ENCODE data around the gene BTK. TPM values are rescaled to one million over a fixed set of nuclear protein-coding genes. Genes with fewer than 3 reads are reported as not detected.
A peak's percentile ranks its signal among the peaks of the same experiment; 100 is the strongest.

BTK gene
- total RNA-seq = 4.1 TPM
- long read RNA-seq, partial matches to known transcripts = 2 of 2 reads
- long read RNA-seq, other reads (novel, unspliced or antisense) = 0 of 2 reads

GRCh38 chrX:101385795-101386541 is at the start of gene BTK:
TSS of gene BTK (minus strand) at chrX:101386191. CDS start at chrX:101375284, 10,907 bp downstream.
- intact Hi-C loops (cut with micrococcal nuclease) = no loop called here
- DNase-seq (no peak), ATAC-seq (peak; percentile 45)

DNA sequence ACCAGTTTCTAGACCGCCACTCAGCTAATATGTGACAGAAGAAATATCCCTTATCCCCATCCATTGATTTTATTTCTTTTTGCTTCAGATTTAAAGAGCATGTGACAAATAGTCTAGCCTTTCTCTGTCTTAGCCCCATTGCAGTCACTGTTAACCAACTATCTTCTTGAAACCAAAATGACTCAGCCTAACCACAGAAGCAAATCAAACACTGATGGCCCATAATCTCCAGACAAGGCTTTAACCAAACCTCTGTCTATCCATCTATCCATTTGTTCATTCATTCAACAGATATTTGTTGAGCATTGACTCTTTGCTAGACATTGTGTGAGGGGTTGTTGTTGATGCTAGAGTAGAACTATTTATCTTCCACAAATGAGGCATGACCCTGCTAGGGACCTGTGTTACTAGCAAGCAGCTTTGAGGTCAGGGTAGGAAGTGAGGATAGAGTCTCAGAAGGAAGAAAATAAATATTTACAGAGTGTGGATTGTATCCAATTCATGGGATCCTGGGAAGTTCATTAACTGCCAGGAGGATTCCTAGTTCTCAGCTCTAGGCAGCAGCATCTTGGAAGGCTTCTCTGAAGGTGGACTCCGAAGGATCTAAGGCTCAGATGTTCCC is 44.6 kb upstream of the BTK start:
- intact Hi-C loops (cut with micrococcal nuclease) = no loop called here
- no peak for DNase-seq
- no peak for ATAC-seq

GRCh38 chrX:101429934-101430333 is 43.9 kb upstream of the BTK start:
- ATAC-seq = no peak
- DNase-seq = no peak
- intact Hi-C loops (cut with micrococcal nuclease) = no loop called here

- intact Hi-C loops (cut with micrococcal nuclease) = no loop called here
- DNase-seq = no peak
- ATAC-seq = no peak
Observed at GRCh38 chrX:101427954-101428353, 42.0 kb upstream of the BTK start.

DNA sequence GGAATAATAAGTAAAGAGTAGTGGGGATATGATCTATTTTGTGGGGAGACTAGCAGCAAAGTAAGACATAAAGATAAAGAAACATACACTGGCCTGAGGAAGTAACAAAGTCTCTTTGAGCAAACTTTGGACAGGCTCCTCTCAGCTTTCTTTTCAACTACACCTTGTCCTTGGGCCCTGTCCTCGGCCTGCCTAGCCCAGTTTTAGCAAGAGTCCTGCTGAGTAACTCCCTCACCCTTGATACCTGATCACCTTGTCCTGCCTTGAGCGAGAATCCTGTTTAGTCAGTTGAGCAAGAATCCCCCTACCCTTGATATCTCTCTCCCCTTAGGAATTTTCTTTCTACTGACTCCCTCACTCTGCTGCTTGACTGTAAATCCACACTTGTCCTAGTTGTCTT is 33.5 kb upstream of the BTK start:
- no peak for DNase-seq
- intact Hi-C loops (cut with micrococcal nuclease) = no loop called here
- no peak for ATAC-seq

DNA sequence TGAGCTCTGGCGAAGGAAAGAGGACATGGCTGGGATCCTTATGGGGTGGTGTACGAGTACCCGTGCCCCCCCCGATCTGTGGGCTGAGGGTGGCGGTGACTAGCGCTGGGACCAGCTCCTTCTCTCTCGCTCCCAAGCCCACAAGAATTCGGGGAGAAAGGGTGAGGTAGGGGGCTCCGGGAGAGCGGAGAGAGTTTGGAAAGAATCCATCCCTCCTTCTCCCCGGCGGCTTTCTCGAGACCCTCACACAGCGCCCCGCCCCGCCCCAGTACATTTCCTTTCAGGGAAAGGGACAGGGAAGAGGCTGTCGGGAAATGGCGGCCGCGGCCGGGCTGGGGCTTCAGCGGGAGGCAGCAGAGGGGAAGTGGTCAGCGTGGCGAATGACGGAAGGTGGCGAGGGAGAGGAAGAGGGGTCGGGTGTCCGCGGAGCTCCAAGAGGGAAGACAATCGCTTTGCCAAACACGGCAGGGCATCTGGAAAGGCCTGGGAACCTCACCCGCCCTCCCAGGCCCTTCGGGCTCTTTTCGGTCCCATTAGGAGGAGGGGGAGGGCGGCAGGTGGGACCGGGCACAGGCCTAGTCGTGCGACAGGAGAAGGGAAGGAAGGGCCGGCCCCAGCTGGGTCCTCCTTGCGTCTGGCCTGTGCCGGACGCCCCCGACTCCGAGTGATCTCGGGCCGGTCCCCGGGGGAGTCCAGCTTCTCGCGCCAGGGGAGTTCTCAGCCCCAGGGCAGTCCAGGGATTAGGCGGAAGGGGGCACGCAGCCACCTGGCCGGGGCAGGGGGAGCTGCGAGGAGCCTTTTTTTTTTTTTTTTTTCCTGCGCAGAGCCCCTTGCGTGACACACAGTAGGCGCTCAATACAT is 32.2 kb upstream of the BTK start:
- DNase-seq = peak; percentile 83
- ATAC-seq = peak; percentile 92
- intact Hi-C loops (cut with micrococcal nuclease) = no loop called here

DNA sequence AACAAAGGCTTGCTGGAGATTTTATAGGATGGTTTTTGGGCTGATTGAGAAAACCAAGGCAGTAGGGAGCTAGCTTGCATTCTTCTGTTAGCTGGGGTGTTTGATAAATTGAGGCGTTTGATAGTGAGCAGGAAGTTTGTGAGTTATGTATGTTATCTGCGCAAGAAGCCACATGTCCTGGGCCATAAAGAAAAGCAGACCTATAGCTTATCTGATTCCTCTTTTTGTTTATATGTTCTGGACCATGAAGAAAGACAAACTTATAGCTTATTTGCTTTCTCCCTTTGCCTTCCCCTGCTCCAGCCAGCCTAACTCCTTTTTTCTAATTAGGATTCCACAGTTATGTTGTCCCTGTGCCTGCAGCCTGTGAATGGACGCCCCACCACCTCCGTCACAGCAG is 31.2 kb upstream of the BTK start:
- DNase-seq (no peak), ATAC-seq (no peak)
- intact Hi-C loops (cut with micrococcal nuclease) = no loop called here

DNA sequence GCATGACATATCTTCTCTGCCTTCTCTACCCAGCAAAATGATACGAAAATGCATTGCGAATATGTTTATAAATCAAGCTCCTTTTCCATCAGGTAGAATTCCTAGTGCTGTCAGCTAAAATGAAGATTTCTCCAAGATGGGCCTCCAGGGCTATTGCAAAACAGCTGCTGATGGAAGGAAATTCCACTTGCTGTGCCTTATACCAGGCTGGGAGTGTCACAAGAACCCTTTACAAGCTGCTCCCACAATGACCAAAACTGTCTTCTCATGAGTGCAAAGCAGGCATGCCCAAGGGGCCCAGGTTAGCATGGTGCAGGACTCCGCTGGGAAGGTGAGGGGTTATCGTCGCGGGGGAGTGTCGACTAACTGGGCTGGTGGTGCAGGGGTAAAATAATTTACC is 30.7 kb upstream of the BTK start:
- intact Hi-C loops (cut with micrococcal nuclease) = no loop called here
- DNase-seq = no peak
- ATAC-seq = no peak

- ATAC-seq (peak; percentile 47), DNase-seq (no peak)
- intact Hi-C loops (cut with micrococcal nuclease) = no loop called here
Observed at GRCh38 chrX:101415180-101416145, 29.5 kb upstream of the BTK start.

DNA sequence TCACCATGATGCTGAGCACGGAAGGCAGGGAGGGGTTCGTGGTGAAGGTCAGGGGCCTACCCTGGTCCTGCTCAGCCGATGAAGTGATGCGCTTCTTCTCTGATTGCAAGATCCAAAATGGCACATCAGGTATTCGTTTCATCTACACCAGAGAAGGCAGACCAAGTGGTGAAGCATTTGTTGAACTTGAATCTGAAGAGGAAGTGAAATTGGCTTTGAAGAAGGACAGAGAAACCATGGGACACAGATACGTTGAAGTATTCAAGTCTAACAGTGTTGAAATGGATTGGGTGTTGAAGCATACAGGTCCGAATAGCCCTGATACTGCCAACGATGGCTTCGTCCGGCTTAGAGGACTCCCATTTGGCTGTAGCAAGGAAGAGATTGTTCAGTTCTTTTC is 26.0 kb upstream of the BTK start:
- intact Hi-C loops (cut with micrococcal nuclease) = loop anchor here (5.0 kb wide), 1 partner anchor 385 kb away; no protein-coding TSS in a partner anchor
- no peak for ATAC-seq
- DNase-seq = no peak

GRCh38 chrX:101410461-101410860 is 24.5 kb upstream of the BTK start:
- ATAC-seq (no peak), DNase-seq (no peak)
- intact Hi-C loops (cut with micrococcal nuclease) = loop anchor here (5.0 kb wide), 1 partner anchor 387 kb away; no protein-coding TSS in a partner anchor

DNA sequence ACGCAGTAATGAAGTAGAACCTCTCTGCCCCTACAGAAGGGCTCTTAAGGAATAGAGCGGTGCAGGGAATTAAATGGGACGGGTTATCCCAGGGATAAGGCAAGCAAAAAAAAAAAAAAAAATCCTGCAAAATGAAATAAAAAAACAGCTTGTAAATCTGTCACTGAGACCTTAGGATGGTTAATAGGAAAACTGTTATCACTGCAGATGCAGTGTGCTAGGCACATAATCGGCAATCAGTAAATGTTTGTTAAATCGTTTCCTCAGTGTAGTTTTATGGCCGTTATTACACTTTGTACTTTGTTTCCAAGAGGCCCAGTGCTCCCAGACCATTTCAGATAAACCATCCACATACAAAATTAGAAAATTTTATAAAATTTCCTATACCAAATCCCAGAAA is 23.1 kb upstream of the BTK start:
- no peak for DNase-seq
- no peak for ATAC-seq
- intact Hi-C loops (cut with micrococcal nuclease) = no loop called here

DNA sequence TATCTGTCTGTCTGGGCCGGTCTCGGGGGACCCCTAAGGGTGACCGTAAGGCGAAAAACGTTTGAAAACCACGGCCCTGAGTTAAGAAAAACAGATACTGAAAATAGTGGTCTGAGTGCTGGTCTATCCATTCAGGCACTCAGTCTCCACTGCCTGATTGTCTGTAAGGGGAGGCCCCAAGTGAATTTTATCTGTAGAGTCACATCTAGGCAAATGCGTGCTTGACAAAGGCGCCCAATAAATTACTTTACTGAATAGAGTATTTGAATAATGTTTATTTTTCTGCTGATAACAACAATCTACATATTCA is 22.5 kb upstream of the BTK start:
- DNase-seq = no peak
- intact Hi-C loops (cut with micrococcal nuclease) = no loop called here
- ATAC-seq = peak; percentile 3

GRCh38 chrX:101407748-101408531 is 21.9 kb upstream of the BTK start, which contains the start of the genes GLA and HNRNPH2:
TSS of gene GLA (minus strand) at chrX:101407925. CDS start at chrX:101407903, 22 bp downstream.
TSS of gene HNRNPH2 (plus strand) at chrX:101408222. CDS start at chrX:101411989, 3,767 bp downstream.
- intact Hi-C loops (cut with micrococcal nuclease) = no loop called here
- ATAC-seq (peak; percentile 99), DNase-seq (peak; percentile 89)

- ATAC-seq = peak; percentile 7
- DNase-seq = no peak
- intact Hi-C loops (cut with micrococcal nuclease) = no loop called here
Observed at GRCh38 chrX:101407167-101407747, 21.3 kb upstream of the BTK start.

DNA sequence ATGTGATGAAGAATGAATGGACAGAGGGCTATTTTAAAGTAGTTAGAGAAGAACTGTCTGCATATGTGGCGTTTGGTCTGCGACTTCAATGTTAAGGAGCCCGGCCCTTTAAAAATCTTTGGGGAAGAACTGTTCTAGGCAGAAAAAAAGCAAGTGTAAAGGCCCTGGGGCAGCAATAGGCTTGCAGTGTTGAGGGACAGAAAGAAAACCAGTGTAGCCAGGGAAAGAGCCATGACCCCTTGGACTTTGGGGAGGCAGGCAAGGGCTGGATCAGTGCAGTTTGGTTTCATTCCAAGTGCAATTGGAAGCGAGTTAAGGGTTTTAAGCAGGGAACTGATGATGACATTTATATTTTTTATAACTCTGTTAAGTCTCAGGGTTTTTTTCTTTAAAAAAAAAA is 13.8 kb upstream of the BTK start:
- intact Hi-C loops (cut with micrococcal nuclease) = no loop called here
- ATAC-seq = no peak
- no peak for DNase-seq

- intact Hi-C loops (cut with micrococcal nuclease) = no loop called here
- ATAC-seq = no peak
- no peak for DNase-seq
Observed at GRCh38 chrX:101398694-101399093, 12.7 kb upstream of the BTK start.

DNA sequence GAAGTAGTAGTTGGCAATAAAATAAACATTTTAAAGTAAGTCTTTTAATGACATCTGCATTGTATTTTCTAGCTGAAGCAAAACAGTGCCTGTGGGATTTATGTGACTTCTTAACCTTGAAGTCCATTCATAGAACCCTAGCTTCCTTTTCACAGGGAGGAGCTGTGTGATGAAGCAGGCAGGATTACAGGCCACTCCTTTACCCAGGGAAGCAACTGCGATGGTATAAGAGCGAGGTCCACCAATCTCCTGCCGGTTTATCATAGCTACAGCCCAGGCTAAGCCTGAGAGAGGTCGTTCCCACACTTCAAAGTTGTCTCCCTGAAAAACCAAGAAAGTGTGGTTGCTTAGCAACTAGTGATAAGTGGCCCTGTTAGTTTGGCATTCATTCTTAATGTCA is 11.8 kb upstream of the BTK start:
- DNase-seq (no peak), ATAC-seq (no peak)
- intact Hi-C loops (cut with micrococcal nuclease) = no loop called here

Measured in left ventricle myocardium superior (tissue), 1 donor.